HG02943 (cell line): Measurements from ENCODE around the gene MAB21L2.

Experiments used
- ATAC-seq: cut with Tn5 transposase; IDR thresholded peaks from one replicate; pipeline ENCODE4 v1.9.1; 2021; ENCODE audit warnings: mild to moderate bottlenecking, low read depth, moderate library complexity; ENCODE audit not compliant: unreplicated experiment

Gene MAB21L2

GRCh38 chr4:150599547-150599946 is 17.6 kb downstream of the MAB21L2 start:
- ATAC-seq, result no peak

- no peak for ATAC-seq
Observed at GRCh38 chr4:150600812-150601445, 19.0 kb downstream of the MAB21L2 start.

DNA sequence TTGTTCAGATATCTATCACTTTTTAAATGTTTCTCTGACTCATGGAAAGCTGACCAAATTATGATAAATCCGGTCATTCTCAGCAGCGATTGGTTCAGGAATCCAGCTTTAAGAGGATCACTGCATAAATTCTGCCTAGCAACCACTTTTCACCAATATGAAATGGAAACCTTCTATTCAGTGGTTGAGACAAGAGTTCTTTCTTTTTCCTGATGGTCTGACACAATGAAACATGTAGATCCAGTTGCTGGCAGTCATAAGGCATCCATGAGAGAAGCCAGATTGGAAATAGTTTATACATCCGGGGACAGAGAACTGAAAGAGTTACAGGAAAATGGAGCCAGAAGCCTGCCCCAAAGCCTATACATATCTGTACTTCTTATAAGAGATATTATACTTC is 27.2 kb downstream of the MAB21L2 start:
- ATAC-seq, result no peak

GRCh38 chr4:150619042-150619441 is 37.1 kb downstream of the MAB21L2 start:
- no peak for ATAC-seq

DNA sequence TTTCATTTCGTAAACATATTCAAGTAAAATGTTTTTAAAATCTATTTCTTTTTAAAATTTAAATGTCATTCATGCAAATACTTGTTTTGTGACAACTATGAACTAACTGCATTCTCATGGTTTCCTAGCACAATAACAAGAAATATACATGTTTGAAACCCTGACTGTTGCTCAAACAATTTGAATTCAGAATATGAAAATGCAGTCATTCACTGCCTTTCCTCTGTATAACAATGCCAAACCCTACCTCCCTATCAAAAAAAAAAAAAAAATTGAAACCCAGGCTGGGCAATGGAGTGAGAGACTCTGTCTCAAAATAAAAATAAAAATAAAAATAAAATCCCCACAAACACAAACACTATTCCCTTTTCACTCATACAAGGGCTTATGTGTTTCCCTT is 42.1 kb downstream of the MAB21L2 start:
- no peak for ATAC-seq

DNA sequence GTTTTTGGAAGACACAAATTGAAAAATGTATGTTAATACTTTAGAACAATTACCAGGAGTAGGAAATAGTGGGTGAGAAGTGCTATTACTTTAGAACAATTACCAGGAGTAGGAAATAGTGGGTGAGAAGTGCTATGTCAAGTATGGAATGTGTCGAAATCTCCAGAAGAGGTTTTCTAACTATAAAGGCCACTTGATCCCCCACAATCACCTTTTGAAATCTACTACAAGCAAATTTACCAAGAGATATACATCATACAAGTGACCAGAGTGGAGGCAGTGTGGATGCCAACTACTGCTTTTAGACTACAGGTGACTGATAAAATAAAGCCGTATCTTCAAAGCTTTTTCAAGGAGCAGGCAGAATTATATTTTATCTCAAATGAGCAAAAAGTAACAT is 43.1 kb downstream of the MAB21L2 start:
- no peak for ATAC-seq

DNA sequence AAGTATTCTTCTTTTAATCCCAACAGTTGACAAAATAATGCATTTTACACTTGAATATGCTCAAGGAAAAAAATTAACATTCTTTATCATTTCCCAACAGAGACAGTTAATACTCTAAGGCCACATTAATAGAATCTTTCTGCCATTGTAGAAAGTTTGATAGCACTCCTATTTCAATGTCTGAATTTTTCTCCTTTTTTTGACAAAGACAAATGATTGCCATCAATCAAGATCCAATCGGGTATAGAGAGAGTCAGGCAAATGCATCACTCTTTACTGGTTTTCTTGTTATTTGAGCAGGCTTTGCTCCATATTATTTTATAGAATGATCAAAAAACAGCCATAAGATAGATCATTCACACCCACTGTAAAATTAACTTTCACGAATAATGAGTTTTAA is 46.1 kb downstream of the MAB21L2 start:
- no peak for ATAC-seq

DNA sequence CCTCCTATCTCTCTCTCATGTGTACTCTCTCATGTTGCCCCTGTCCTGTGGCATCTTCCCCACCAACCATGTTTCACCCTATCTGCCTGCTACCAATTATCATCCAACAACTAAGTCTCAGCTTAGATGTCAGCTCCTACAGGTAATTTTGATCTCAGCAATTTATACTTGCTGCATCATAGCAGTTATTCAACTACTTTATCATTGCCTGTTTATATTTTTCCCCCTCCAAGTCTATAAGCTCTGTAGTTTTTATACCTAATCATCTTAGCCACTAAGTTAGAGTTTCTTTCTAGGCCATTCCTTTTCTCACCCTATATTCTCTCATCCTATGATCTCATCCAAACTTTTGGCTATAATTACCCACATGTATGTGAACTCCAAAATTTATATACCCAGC is 50.7 kb downstream of the MAB21L2 start:
- ATAC-seq, result no peak
